PFSK-1 (cell line): ENCODE measurements around the gene TBC1D22A.

Source experiments
- FOXP2 ChIP-seq: optimal IDR thresholded peaks from 2 replicates; pipeline ENCODE3; 2011; ENCODE audit warnings: borderline replicate concordance, control low read depth, inconsistent platforms; ENCODE audit not compliant: insufficient read depth; ENCODE audit errors: extremely low read length, extremely low read depth
- POLR2AphosphoS5 ChIP-seq: IDR thresholded peaks from 2 replicates; pipeline ENCODE4 v1.6.1; 2012; ENCODE audit warnings: low read depth, mild to moderate bottlenecking, control low read depth, low read length, moderate library complexity
- REST ChIP-seq, 2 experiments: IDR thresholded peaks; 2 replicates each; pipeline versions ENCODE4 v1.6.1 to v1.8.0; 2011 to 2012; ENCODE audit warnings: low read depth in 2 of 2, low read length in 2 of 2, control low read depth in 1 of 2, inconsistent platforms in 1 of 2, mild to moderate bottlenecking in 1 of 2, moderate library complexity in 1 of 2; ENCODE audit not compliant: insufficient read depth in 1 of 2
- SIN3A ChIP-seq: IDR thresholded peaks from 2 replicates; pipeline ENCODE4 v1.6.1; 2012; ENCODE audit warnings: mild to moderate bottlenecking, low read length, moderate library complexity, borderline replicate concordance; ENCODE audit not compliant: insufficient read depth
- TAF1 ChIP-seq: IDR thresholded peaks from 2 replicates; pipeline ENCODE4 v1.6.1; 2012; ENCODE audit warnings: low read length, control low read depth, borderline replicate concordance; ENCODE audit not compliant: insufficient read depth

Gene TBC1D22A

DNA sequence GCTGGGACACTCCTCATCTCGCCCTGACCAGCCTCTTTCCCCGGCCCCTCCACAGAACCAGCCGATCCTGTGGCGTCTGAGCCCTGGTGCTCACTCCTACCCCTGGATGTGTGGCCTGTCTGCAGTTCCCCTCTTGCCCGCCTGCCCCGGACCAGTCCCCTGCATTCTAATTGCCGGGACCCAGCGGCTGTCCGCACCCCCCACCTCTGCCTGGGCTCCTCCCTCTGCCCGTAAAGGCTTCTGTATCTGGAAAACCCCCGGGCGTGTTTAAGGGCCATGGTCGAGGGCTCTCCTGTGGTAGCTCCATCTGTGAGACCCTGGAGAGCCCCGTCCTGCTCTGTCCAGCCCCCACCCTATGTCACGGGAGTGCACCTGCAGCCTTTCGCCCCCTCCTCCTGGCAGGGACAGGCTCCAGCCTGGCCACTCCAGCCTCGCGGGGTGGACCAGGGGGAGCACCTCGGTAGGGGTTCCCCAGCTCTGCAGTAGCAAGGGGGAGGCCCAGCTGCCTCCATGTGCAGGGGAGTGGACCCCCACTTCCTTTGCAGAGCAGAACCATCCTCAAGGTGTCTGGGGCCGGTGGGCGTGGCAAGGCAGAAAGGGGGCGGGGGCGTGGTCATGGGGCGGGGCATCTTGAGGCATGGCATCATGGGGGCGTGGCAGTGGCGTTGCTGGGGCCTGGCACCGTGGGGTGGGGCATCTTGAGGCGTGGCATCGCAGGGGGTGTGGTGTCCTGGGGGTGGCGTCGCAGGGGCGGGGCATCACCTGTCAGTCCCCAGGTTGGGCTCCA lies 430.4 kb downstream of the TBC1D22A start:
- TF ChIP-seq POLR2AphosphoS5 (no peak), TAF1 (no peak), SIN3A (no peak), REST (IDR thresholded peaks at IDR 0.05; ENCODE audit: insufficient read depth in 1 of 2, low read depth in 2 of 2, low read length in 2 of 2) (no peak), FOXP2 (no peak)

GRCh38 chr22:47193606-47194329 lies 431.3 kb downstream of the TBC1D22A start:
- TF ChIP-seq REST (IDR thresholded peaks at IDR 0.05; ENCODE audit: insufficient read depth in 1 of 2, low read depth in 2 of 2, low read length in 2 of 2) (no peak), POLR2AphosphoS5 (no peak), FOXP2 (no peak), SIN3A (no peak), TAF1 (no peak)

DNA sequence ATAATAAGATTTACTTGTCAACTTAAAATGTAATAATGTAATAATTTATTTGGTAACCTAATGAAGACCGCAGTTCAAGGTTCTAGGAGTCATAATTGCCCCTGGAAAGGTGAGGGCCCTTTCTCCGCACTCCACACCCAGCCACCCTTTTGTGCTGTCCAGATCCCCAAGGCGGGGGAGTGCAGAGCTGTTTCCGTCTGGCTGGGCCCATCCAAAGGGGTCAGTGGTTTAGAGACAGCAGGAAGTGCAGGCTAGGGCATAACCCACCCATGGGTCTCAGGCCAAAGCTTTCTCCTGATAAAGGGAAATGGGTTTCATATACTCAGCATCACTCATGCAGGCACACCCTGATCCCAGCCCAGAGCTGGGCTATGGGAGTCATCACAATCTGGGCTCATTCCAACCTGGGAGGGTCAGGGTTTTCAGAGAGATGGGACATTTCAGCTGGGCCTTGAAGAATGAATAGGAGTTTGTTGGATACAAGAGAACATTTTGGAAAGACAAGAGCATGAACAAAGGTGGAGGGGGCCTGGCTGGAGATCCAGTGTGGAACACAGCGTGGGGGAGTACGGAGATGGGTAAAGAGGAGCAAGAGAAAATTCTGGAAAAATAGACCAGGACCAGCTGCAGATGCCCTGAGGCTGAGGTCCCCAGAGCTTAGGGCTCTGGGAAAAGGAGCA lies 432.2 kb downstream of the TBC1D22A start:
- TF ChIP-seq REST (IDR thresholded peaks at IDR 0.05; ENCODE audit: insufficient read depth in 1 of 2, low read depth in 2 of 2, low read length in 2 of 2), result no peak
- TF ChIP-seq SIN3A, result no peak
- TF ChIP-seq FOXP2, result no peak
- no peak for TF ChIP-seq POLR2AphosphoS5
- TF ChIP-seq TAF1, result no peak

- TF ChIP-seq FOXP2, result no peak
- no peak for TF ChIP-seq POLR2AphosphoS5
- no peak for TF ChIP-seq REST (IDR thresholded peaks at IDR 0.05; ENCODE audit: insufficient read depth in 1 of 2, low read depth in 2 of 2, low read length in 2 of 2)
- no peak for TF ChIP-seq SIN3A
- no peak for TF ChIP-seq TAF1
Observed at GRCh38 chr22:47195156-47195483, 432.7 kb downstream of the TBC1D22A start.
